Panc1 (cell line): Measurements from ENCODE around the gene PJA1.

ENCODE experiments used
- REST ChIP-seq, 2 experiments: IDR thresholded peaks; 2 replicates each; pipeline ENCODE4 v1.6.1; 2011 to 2012; ENCODE audit warnings: low read depth in 2 of 2, control low read depth in 1 of 2, low read length in 1 of 2, mild to moderate bottlenecking in 1 of 2, moderate library complexity in 1 of 2; ENCODE audit not compliant: insufficient read depth in 1 of 2
- SIN3A ChIP-seq: IDR thresholded peaks from 2 replicates; pipeline ENCODE4 v1.6.1; 2012; ENCODE audit warnings: low read depth, mild to moderate bottlenecking, low read length, moderate library complexity, borderline replicate concordance; ENCODE audit not compliant: insufficient read depth
- TCF7L2 ChIP-seq: IDR thresholded peaks from 2 replicates; pipeline ENCODE4 v1.6.1; 2011; ENCODE audit warnings: mild to moderate bottlenecking, low read depth, low read length, inconsistent platforms
- TF ChIP-seq, protein P1 (sequence below): fragments of 450-650 bp; IDR thresholded peaks from 2 replicates; pipeline ENCODE4 v1.5.1; 2017; ENCODE audit warnings: mild to moderate bottlenecking

DNA sequence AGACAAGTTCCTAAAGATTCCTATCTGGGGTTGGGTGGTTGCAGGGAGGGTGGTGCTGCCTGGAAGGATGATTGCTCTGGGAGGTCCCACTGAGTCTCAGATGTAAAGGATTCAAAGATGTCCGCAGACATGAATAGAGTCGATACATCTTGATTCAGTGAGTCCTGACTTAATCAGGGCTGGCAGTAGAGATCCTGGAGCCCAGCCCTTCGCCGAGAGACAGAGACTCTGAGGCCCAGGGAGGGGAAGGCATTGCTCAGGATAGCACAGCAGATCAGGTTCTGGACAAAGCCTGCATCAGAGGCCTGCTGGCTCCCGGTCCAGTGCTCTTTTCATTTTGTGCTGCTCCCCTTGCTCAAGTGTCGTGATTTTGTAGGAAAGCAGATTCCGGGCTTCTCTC lies 21.7 kb downstream of the PJA1 start:
- TF ChIP-seq, protein P1, sequence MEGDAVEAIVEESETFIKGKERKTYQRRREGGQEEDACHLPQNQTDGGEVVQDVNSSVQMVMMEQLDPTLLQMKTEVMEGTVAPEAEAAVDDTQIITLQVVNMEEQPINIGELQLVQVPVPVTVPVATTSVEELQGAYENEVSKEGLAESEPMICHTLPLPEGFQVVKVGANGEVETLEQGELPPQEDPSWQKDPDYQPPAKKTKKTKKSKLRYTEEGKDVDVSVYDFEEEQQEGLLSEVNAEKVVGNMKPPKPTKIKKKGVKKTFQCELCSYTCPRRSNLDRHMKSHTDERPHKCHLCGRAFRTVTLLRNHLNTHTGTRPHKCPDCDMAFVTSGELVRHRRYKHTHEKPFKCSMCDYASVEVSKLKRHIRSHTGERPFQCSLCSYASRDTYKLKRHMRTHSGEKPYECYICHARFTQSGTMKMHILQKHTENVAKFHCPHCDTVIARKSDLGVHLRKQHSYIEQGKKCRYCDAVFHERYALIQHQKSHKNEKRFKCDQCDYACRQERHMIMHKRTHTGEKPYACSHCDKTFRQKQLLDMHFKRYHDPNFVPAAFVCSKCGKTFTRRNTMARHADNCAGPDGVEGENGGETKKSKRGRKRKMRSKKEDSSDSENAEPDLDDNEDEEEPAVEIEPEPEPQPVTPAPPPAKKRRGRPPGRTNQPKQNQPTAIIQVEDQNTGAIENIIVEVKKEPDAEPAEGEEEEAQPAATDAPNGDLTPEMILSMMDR = no peak
- no peak for TF ChIP-seq SIN3A
- TF ChIP-seq REST (IDR thresholded peaks at IDR 0.05; ENCODE audit: insufficient read depth in 1 of 2, low read depth in 2 of 2, low read length in 1 of 2) = no peak
- TF ChIP-seq TCF7L2 = no peak
